MCF 10A (cell line): ENCODE results near the gene PPFIBP1. TPM values are rescaled to one million over a fixed set of nuclear protein-coding genes. Genes with fewer than 3 reads are reported as not detected.

ENCODE experiments used
- BruUV-seq: library from RNA; stranded (reverse); fragments of 400-500 nt; replicated peaks from 2 replicates; lab custom pipeline; 2021; lab: Mats Ljungman, UMichigan
- CTCF ChIA-PET: fragments of 300-600 bp; sonication (Branson Sonifier 250); formaldehyde crosslinking; extraction: SDS; loops from one replicate; lab custom pipeline; 2021; ENCODE audit warnings: antibody characterized with exemption, inconsistent platforms; lab: Yijun Ruan, JAX
- POLR2A ChIA-PET: fragments of 300-600, 350-650 bp; sonication (Branson Sonifier 250); formaldehyde crosslinking; extraction: SDS; loops from one replicate; lab custom pipeline; 2020; ENCODE audit warnings: antibody characterized with exemption, inconsistent platforms; lab: Yijun Ruan, JAX
- DNase-seq: peaks from one replicate; pipeline ENCODE4 v3.0.0-alpha.2; 2018; ENCODE audit not compliant: unreplicated experiment
- H3K27ac Mint-ChIP-seq: one replicate; pipeline ENCODE4 v1.8.0; 2022; ENCODE audit warnings: mild to moderate bottlenecking, low read depth, mixed read lengths; ENCODE audit not compliant: unreplicated experiment
- H3K27me3 Mint-ChIP-seq: one replicate; pipeline ENCODE4 v1.8.0; 2022; ENCODE audit warnings: mixed read lengths; ENCODE audit not compliant: insufficient read depth, unreplicated experiment
- H3K36me3 Mint-ChIP-seq: one replicate; pipeline ENCODE4 v1.8.0; 2022; ENCODE audit warnings: mild to moderate bottlenecking, moderate library complexity, mixed read lengths; ENCODE audit not compliant: insufficient read depth, unreplicated experiment
- H3K4me1 Mint-ChIP-seq: one replicate; pipeline ENCODE4 v1.8.0; 2022; ENCODE audit warnings: mixed read lengths; ENCODE audit not compliant: insufficient read depth, unreplicated experiment
- H3K4me3 Mint-ChIP-seq: one replicate; pipeline ENCODE4 v1.8.0; 2022; ENCODE audit warnings: mild to moderate bottlenecking, moderate library complexity, mixed read lengths; ENCODE audit not compliant: unreplicated experiment
- H3K9me3 Mint-ChIP-seq: one replicate; pipeline ENCODE4 v1.8.0; 2022; ENCODE audit warnings: mixed read lengths; ENCODE audit not compliant: unreplicated experiment
- CTCF ChIP-seq: fragments of 200-600 bp; IDR thresholded peaks from one replicate; pipeline ENCODE4 v1.8.0; 2022; ENCODE audit warnings: antibody characterized with exemption, mild to moderate bottlenecking; ENCODE audit not compliant: unreplicated experiment
- intact Hi-C: fragments of 100-400 bp; cut with micrococcal nuclease; formaldehyde crosslinking; loops from 2 replicates; pipeline ENCODE4 v1.14.1; 2022
- total RNA-seq: library from RNA; stranded (reverse); gene quantifications from 2 replicates; pipeline ENCODE4 v1.2.3, GENCODE V29; 2022

Gene PPFIBP1
- total RNA-seq, 1 experiment from 2014 or later: 82.6 TPM

- no peak for TF ChIP-seq CTCF
- no peaks in the 10 kb centered on the region for H3K36me3 Mint-ChIP-seq
- peaks cover 9% of the 10 kb centered on the region for H3K9me3 Mint-ChIP-seq
- H3K27ac Mint-ChIP-seq: no peak overlapping the region
- POLR2A ChIA-PET: interaction anchor here (1.0 to 1.9 kb wide), 2 partner anchors 12 to 19 kb away, joined by 3 to 11 read pairs; partner anchors contain the start of gene PPFIBP1
- H3K27me3 Mint-ChIP-seq: no peaks in the 10 kb centered on the region
- no peak for DNase-seq
- intact Hi-C loops: no loop called here
- no peak overlapping the region for H3K4me3 Mint-ChIP-seq
- CTCF ChIA-PET: interaction anchor here (1.1 kb wide), 1 partner anchor 69 kb away, joined by 3 read pairs; no protein-coding TSS in a partner anchor
- BruUV-seq: no TSS peak
- H3K4me1 Mint-ChIP-seq: no peaks in the 10 kb centered on the region
Observed at GRCh38 chr12:27504507-27504906, 19.5 kb upstream of the PPFIBP1 start.

- DNase-seq: no peak
- Mint-ChIP-seq H3K4me1 (no peaks in the 10 kb centered on the region), H3K9me3 (peaks cover 9% of the 10 kb centered on the region), H3K27me3 (no peaks in the 10 kb centered on the region), H3K36me3 (no peaks in the 10 kb centered on the region), H3K27ac (no peak overlapping the region), H3K4me3 (no peak overlapping the region)
- CTCF ChIA-PET: interaction anchor here (1.1 kb wide), 1 partner anchor 69 kb away, joined by 3 read pairs; no protein-coding TSS in a partner anchor
- no peak for TF ChIP-seq CTCF
- BruUV-seq: no TSS peak
- POLR2A ChIA-PET: interaction anchor here (0.9 to 1.9 kb wide), 3 partner anchors 12 to 31 kb away, joined by 3 to 11 read pairs (median 3); partner anchors contain the start of gene PPFIBP1
- intact Hi-C loops: no loop called here
Observed at GRCh38 chr12:27505109-27505508, 18.9 kb upstream of the PPFIBP1 start.

GRCh38 chr12:27505761-27506160 lies 18.2 kb upstream of the PPFIBP1 start:
- Mint-ChIP-seq H3K4me1 (no peaks in the 10 kb centered on the region), H3K36me3 (no peaks in the 10 kb centered on the region), H3K27ac (no peak overlapping the region), H3K4me3 (no peak overlapping the region), H3K27me3 (no peaks in the 10 kb centered on the region), H3K9me3 (peaks cover 9% of the 10 kb centered on the region)
- TF ChIP-seq CTCF: no peak
- intact Hi-C loops: no loop called here
- no TSS peak for BruUV-seq
- no peak for DNase-seq
- ChIA-PET CTCF (interaction anchor here (1.1 kb wide), 1 partner anchor 70 kb away, joined by 3 read pairs; no protein-coding TSS in a partner anchor), POLR2A (interaction anchor here (0.9 to 1.9 kb wide), 3 partner anchors 18 to 58 kb away, joined by 3 to 11 read pairs (median 3); partner anchors contain the start of gene PPFIBP1)

- TF ChIP-seq CTCF: no peak
- no peak overlapping the region for H3K4me3 Mint-ChIP-seq
- DNase-seq: no peak
- no peaks in the 10 kb centered on the region for H3K4me1 Mint-ChIP-seq
- no peaks in the 10 kb centered on the region for H3K36me3 Mint-ChIP-seq
- no peaks in the 10 kb centered on the region for H3K27me3 Mint-ChIP-seq
- H3K27ac Mint-ChIP-seq: no peak overlapping the region
- peaks cover 9% of the 10 kb centered on the region for H3K9me3 Mint-ChIP-seq
- ChIA-PET CTCF (no interaction called here), POLR2A (interaction anchor here (1.1 kb wide), 1 partner anchor 59 kb away, joined by 3 read pairs; no protein-coding TSS in a partner anchor)
- no TSS peak for BruUV-seq
- intact Hi-C loops: no loop called here
Observed at GRCh38 chr12:27506645-27507189, 17.3 kb upstream of the PPFIBP1 start.
